GM12864 (cell line): Measurements from ENCODE around the gene SCN4A.
"Not testable (repeated sequence)": the region's sequence is repeated elsewhere in the genome, so short reads cannot be mapped to it uniquely, and the experiment has no call there.

Source experiments
- DNase-seq: peaks from one replicate; pipeline ENCODE4 v3.0.0-alpha.2; 2011; ENCODE audit warnings: low read depth
- H3K4me3 ChIP-seq: 2 replicates; pipeline ENCODE4 v1.5.1; 2011; ENCODE audit warnings: mild to moderate bottlenecking, low read depth, low read length, control low read depth
- CTCF ChIP-seq: IDR thresholded peaks from 2 replicates; pipeline ENCODE4 v1.5.1; 2011; ENCODE audit warnings: low read depth, mild to moderate bottlenecking, moderate library complexity, low read length, control low read depth, inconsistent platforms; ENCODE audit errors: missing control alignments

SCN4A gene

GRCh38 chr17:63916566-63917185 lies 56.0 kb downstream of the SCN4A start:
- H3K4me3 ChIP-seq, result no peak overlapping the region
- no peak for DNase-seq
- no peak for TF ChIP-seq CTCF

GRCh38 chr17:63915753-63916152 lies 57.0 kb downstream of the SCN4A start:
- H3K4me3 ChIP-seq, DNase-seq: not testable (repeated sequence)

- H3K4me3 ChIP-seq, result no peak overlapping the region
- no peak for DNase-seq
- TF ChIP-seq CTCF, result no peak
Observed at GRCh38 chr17:63914471-63914870, 58.2 kb downstream of the SCN4A start.

- no peak overlapping the region for H3K4me3 ChIP-seq
- no peak for DNase-seq
- TF ChIP-seq CTCF, result peak; percentile 72
Observed at GRCh38 chr17:63911657-63912100, 61.0 kb downstream of the SCN4A start.

GRCh38 chr17:63911041-63911635 lies 61.6 kb downstream of the SCN4A start, which contains the start of gene CSHL1:
Gene CSHL1, minus strand, starts transcription at chr17:63911258. Its CDS starts 62 bp downstream, at chr17:63911196.
- no peak for DNase-seq
- TF ChIP-seq CTCF, result no peak
- no peak within 1 kb of the TSS for H3K4me3 ChIP-seq

- H3K4me3 ChIP-seq, result no peak overlapping the region
- no peak for DNase-seq
- no peak for TF ChIP-seq CTCF
Observed at GRCh38 chr17:63910096-63910495, 62.6 kb downstream of the SCN4A start.

- not testable (repeated sequence) for H3K4me3 ChIP-seq, DNase-seq
Observed at GRCh38 chr17:63909586-63909985, 63.1 kb downstream of the SCN4A start.

- DNase-seq, H3K4me3 ChIP-seq: not testable (repeated sequence)
- TF ChIP-seq CTCF, result peak; percentile 30
Observed at GRCh38 chr17:63907161-63907778, 65.4 kb downstream of the SCN4A start.

GRCh38 chr17:63904796-63905195 lies 67.9 kb downstream of the SCN4A start:
- H3K4me3 ChIP-seq, DNase-seq: not testable (repeated sequence)
